ENCODE results near the gene SYF2.
"Not testable (repeated sequence)": the region's sequence is repeated elsewhere in the genome, so short reads cannot be mapped to it uniquely, and the experiment has no call there.

GRCh38 chr1:25278790-25279189 lies 46.5 kb upstream of the SYF2 start:
- not testable (repeated sequence) for TF ChIP-seq CTCF, POLR2A (IDR thresholded peaks at IDR 0.05)
